IMR-90 (cell line): ENCODE measurements around the gene ATP2A3.

Experiments used
- BHLHE40 ChIP-seq: fragments of 150-350 bp; IDR thresholded peaks from 2 replicates; pipeline ENCODE4 v1.6.1; 2016; ENCODE audit warnings: mild to moderate bottlenecking, low read depth, low read length
- CEBPB ChIP-seq: IDR thresholded peaks from 2 replicates; pipeline ENCODE4 v1.6.1; 2012; ENCODE audit warnings: low read depth, low read length, improper control_type of control experiment
- CTCF ChIP-seq: conservative IDR thresholded peaks from 2 replicates; pipeline ENCODE4 v1.5.1; 2012; ENCODE audit warnings: mild to moderate bottlenecking, low read depth, low read length, improper control_type of control experiment
- ELK1 ChIP-seq: fragments of 150-350 bp; IDR thresholded peaks from 2 replicates; pipeline ENCODE4 v1.6.1; 2016; ENCODE audit warnings: low read depth, mild to moderate bottlenecking, low read length, moderate library complexity, borderline replicate concordance
- FOS ChIP-seq: fragments of 150-350 bp; IDR thresholded peaks from 2 replicates; pipeline ENCODE4 v1.6.1; 2016; ENCODE audit warnings: low read depth, low read length
- MAZ ChIP-seq: IDR thresholded peaks from 2 replicates; pipeline ENCODE4 v1.6.1; 2012; ENCODE audit warnings: low read depth, mild to moderate bottlenecking, low read length, improper control_type of control experiment, moderate library complexity, borderline replicate concordance
- MXI1 ChIP-seq: IDR thresholded peaks from 2 replicates; pipeline ENCODE4 v1.6.1; 2012; ENCODE audit warnings: low read depth, mild to moderate bottlenecking, low read length, moderate library complexity, borderline replicate concordance
- NFE2L2 ChIP-seq: fragments of 150-350 bp; IDR thresholded peaks from 2 replicates; pipeline ENCODE4 v1.6.1; 2016; ENCODE audit warnings: low read depth, mild to moderate bottlenecking, low read length
- POLR2A ChIP-seq: IDR thresholded peaks from 2 replicates; pipeline ENCODE4 v1.6.1; 2012; ENCODE audit warnings: mild to moderate bottlenecking, low read depth, low read length
- RAD21 ChIP-seq: IDR thresholded peaks from 2 replicates; pipeline ENCODE4 v1.6.1; 2012; ENCODE audit warnings: low read length, improper control_type of control experiment
- RCOR1 ChIP-seq: IDR thresholded peaks from 2 replicates; pipeline ENCODE4 v1.6.1; 2012; ENCODE audit warnings: mild to moderate bottlenecking, low read length, improper control_type of control experiment; ENCODE audit not compliant: insufficient replicate concordance
- RFX5 ChIP-seq: IDR thresholded peaks from 2 replicates; pipeline ENCODE4 v1.8.0; 2012; ENCODE audit warnings: low read depth, mild to moderate bottlenecking, low read length, moderate library complexity
- SMC3 ChIP-seq: fragments of 150-350 bp; IDR thresholded peaks from 2 replicates; pipeline ENCODE4 v1.6.1; 2016; ENCODE audit warnings: low read depth, mild to moderate bottlenecking, antibody characterized with exemption, low read length, moderate library complexity
- USF2 ChIP-seq: fragments of 150-350 bp; IDR thresholded peaks from 2 replicates; pipeline ENCODE4 v1.6.1; 2017; ENCODE audit warnings: mild to moderate bottlenecking, antibody characterized with exemption, low read length, low read depth

GRCh38 chr17:3914312-3914670, 49.9 kb downstream of the ATP2A3 start:
- TF ChIP-seq FOS = no peak
- no peak for TF ChIP-seq RAD21
- no peak for TF ChIP-seq CTCF
- TF ChIP-seq CEBPB = no peak
- no peak for TF ChIP-seq POLR2A
- no peak for TF ChIP-seq MAZ
- no peak for TF ChIP-seq USF2
- TF ChIP-seq BHLHE40 = no peak
- TF ChIP-seq SMC3 = no peak
- TF ChIP-seq RFX5 = no peak
- TF ChIP-seq MXI1 = no peak
- no peak for TF ChIP-seq NFE2L2
- TF ChIP-seq RCOR1 = no peak
- no peak for TF ChIP-seq ELK1
